SW480 (cell line): Measurements from ENCODE around the gene TNFRSF17.
A peak's percentile ranks its signal among the peaks of the same experiment; 100 is the strongest.

Experiments used
- DNase-seq: peaks from one replicate; pipeline ENCODE4 v3.0.0-alpha.2; 2016; ENCODE audit warnings: low spot score

Gene TNFRSF17

DNA sequence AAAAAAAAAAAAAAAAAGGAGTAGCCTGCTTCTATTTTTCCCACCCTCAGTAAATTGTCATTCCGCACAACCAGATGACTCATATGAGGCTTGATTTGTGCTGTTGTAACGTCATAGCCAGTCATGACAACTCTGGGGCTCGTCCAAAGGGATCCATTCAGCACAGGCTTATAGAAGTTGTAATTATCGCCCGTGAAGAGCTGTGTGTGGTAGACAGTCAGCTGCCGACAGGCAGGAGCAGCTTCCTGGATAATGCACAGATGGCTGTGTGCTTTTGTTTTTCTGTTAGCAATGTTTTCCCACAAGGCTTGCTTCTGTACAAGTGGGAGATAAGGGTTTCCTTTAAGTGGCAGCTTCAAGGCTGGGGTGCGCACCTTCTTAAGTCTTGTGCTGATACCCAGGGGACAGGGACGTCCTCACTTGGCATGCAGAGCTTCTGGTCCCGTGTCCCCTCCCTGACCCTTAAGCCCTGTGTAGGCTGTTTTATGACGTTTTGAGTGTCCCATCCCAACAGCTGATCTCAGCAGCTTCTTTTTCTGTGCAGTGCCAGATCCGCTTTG lies 37.5 kb downstream of the TNFRSF17 start:
- no peak for DNase-seq

DNA sequence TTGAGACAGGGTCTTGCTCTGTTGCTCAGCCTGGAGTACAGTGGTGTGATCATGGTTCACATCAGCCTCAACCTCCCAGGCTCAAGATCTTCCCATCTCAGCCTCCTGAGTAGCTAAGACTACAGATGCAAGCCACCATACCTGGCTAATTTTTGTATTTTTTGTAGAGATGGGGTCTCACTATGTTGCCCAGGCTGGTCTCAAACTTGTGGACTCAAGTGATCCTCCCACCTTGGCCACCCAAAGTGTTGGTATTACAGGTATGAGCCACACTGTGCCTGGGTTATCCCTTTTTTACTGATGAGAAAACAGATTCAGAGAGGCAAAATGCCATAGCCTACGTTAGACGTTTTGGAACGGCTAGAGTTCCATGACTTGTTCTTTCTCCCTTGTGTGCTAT lies 41.6 kb downstream of the TNFRSF17 start:
- DNase-seq, result no peak

DNA sequence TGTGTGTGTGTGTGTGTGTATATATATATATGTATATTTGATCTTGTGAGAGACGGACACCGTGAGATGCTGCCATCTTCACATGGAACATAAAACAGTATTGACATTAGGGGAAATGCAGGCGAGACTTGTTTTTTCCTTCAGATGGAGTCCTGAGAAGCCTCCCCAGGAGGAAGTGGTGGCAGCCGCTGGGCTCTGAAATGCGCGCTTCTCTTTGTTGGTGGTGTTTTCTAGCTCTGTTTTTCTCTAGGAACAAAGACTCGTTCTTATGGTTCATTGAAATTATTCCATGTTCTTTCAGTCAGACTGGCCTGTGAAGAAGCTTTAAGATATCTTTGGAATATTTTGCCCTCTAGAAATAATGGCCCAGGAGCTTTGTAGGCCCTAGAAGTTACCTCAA lies 44.5 kb downstream of the TNFRSF17 start:
- DNase-seq, result no peak

DNA sequence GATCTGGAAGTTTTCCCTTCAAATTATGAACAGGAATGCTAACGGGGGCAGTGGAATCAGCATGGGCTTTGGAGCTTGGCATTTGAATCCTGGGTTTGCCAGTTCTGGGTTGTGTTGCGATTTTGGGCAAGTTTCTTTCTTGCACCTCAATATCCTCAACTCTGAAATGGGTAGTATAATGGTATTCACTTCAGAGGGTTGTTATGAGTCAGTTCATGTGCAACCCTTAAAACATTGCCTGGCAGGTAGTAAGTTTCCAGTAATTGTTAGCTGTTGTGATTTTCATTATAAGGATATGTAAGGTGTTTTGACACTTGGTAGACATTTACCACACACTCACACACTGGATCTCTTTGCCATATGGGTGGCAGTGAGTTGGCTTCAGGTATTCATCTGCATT lies 44.9 kb downstream of the TNFRSF17 start:
- DNase-seq, result no peak

DNA sequence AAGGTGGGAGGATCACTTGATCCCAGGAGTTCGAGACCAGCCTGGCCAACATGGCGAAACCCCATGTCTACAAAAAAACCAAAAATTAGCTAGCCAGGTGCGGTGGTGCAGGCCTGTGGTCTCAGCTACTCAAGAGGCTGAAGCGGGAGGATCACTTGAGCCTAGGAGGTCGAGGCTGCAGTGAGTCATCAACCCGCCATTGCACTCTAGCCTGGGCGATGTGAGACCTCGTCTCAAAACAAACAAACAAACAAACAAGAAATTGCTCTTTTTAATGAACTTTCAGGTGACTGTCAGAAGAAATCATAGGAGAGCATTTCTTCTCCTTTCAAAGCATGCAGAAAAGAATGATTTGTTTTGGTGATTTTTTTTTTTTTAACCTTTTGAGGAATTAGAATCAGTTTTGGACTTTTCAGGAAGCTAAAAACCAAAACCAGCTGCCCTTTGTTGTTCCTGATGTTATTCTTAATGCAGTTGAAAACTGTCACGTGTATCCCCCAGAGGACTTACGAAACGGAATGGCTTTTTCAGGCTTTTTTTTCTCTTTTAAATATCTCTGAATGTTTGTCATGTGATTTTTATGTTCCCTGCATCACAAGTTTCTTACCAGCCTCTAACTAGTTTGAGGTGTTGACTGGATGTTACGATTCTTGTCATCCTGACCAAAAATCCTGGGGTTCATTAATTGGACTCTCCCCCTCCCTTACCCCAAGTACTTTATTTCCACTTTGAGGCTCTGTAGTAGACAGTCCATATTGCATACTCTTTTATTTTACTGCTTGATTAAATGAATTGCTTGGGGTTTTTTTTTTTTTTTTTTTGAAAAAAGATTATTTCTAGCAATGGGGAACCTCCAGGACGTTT lies 45.6 kb downstream of the TNFRSF17 start:
- no peak for DNase-seq

DNA sequence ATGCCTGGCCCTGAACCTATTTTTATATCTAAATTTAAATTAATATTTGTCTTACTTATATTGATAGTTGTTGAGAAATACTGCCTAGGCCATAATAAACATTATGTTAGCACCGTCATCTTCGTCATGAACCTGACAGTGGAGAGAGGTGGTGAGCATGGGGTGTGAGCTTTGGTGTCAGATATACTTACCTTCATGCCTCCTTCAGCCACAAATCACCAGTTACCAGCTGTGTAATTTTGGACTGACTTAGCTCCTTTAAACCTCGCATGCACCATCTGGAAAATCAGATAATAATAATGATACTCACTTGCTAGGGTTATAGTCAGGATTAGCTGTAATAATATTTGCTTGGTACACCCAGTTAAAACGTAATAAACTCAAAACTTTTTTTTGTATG lies 46.6 kb downstream of the TNFRSF17 start:
- DNase-seq, result no peak

DNA sequence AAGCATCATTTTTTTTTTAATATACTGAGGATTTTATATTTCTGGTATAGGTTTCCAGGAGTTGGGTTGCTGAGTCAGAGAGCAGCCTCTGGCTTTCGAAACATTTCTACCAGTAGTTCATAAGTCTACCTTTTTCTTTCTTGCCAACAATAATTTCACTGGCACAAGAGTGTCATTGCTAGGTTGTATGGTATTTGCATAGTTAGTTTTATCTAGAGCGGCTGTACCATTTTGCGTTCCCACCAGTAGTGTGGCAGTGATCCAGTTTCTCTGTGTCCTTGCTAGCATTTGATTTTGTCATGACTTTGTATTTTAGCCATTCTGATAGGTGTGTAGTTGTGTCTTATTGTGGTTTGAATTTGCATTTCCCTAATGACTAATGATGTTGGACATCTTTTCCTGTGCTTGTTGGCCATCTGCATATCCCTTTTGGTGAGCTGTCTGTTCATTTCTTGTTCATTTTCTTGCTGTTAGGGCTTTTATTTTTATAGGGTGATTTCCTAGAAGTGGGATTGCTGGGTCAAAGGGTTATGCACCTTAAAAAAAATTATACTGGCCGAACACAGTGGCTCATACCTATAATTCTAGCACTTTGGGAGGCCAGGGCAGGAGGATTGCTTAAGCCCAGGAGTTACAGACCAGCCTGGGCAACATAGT lies 51.4 kb downstream of the TNFRSF17 start:
- no peak for DNase-seq

DNA sequence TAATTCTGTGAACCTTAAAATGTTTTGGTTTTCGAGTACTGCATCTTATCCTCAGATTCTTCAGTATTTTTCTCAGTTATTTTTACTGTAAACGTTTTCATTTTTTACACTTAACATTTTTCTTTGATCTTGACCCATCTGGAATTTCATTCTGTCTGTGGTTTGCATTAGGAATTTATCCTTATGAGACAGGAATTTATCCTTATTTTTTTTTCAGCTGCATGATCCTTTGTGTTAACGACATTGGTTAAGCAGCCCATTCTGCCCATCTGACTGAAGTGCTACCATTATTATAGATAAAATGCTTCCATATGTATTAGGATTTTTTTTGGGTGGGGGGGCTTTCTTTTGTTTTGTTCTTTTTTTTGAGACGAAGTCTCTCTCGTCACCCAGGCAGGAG lies 52.5 kb downstream of the TNFRSF17 start:
- peak; percentile 31 for DNase-seq
